Panc1 (cell line): ENCODE measurements around the gene ESRRA. TPM values are rescaled to one million over a fixed set of nuclear protein-coding genes. Genes with fewer than 3 reads are reported as not detected.
"Not testable (repeated sequence)": the region's sequence is repeated elsewhere in the genome, so short reads cannot be mapped to it uniquely, and the experiment has no call there.

Experiments
- ATAC-seq: fragments of 200-7000 bp; cut with Tn5 transposase; 2 replicates; pipeline ENCODE4 v1.9.1; 2020; ENCODE audit warnings: mild to moderate bottlenecking, moderate library complexity
- BruUV-seq: library from RNA; stranded (reverse); fragments of 400-500 nt; replicated peaks from 2 replicates; lab custom pipeline; 2021; lab: Mats Ljungman, UMichigan
- CTCF ChIA-PET: fragments of 300-600 bp; sonication (Branson Sonifier 250); formaldehyde crosslinking; loops from one replicate; lab custom pipeline; 2022; ENCODE audit warnings: antibody characterized with exemption; lab: Charles Lee
- POLR2A ChIA-PET: fragments of 300-600 bp; sonication (Branson Sonifier 250); formaldehyde crosslinking; loops from one replicate; lab custom pipeline; 2022; ENCODE audit warnings: antibody characterized with exemption; lab: Charles Lee
- DNase-seq: peaks from one replicate; pipeline ENCODE4 v3.0.0-alpha.2; 2010; ENCODE audit warnings: low read depth, low spot score
- H3K27ac ChIP-seq: 2 replicates; pipeline ENCODE4 v1.5.1; 2011; ENCODE audit warnings: mild to moderate bottlenecking, low read length, inconsistent platforms
- H3K27me3 ChIP-seq: fragments of 200-500 bp; sonication (Bioruptor generic); 2 replicates; pipeline ENCODE4 v1.6.0; 2014; ENCODE audit warnings: low read length, inconsistent platforms; ENCODE audit not compliant: control insufficient read depth, insufficient read depth
- H3K36me3 ChIP-seq: fragments of 200-500 bp; sonication (Bioruptor generic); 2 replicates; pipeline ENCODE4 v1.5.1; 2014; ENCODE audit warnings: inconsistent platforms, mild to moderate bottlenecking, low read length, moderate library complexity; ENCODE audit not compliant: control insufficient read depth, insufficient read depth
- H3K4me1 ChIP-seq: 2 replicates; pipeline ENCODE4 v1.5.1; 2011; ENCODE audit warnings: inconsistent platforms, mild to moderate bottlenecking, low read length, moderate library complexity; ENCODE audit not compliant: control insufficient read depth, insufficient read depth
- H3K4me3 ChIP-seq, 2 experiments: 2 replicates each; pipeline ENCODE4 v1.5.1; 2011 to 2012; ENCODE audit warnings: low read depth in 2 of 2, low read length in 2 of 2, mild to moderate bottlenecking in 2 of 2, inconsistent platforms in 1 of 2, moderate library complexity in 1 of 2
- H3K9me3 ChIP-seq: fragments of 200-500 bp; sonication (Bioruptor generic); 2 replicates; pipeline ENCODE4 v1.5.1; 2014; ENCODE audit warnings: low read depth, mild to moderate bottlenecking, inconsistent platforms, low read length, moderate library complexity; ENCODE audit not compliant: control insufficient read depth, insufficient read depth
- POLR2AphosphoS5 ChIP-seq: IDR thresholded peaks from 2 replicates; pipeline ENCODE4 v1.6.1; 2012; ENCODE audit warnings: mild to moderate bottlenecking, low read depth, low read length, moderate library complexity
- SIN3A ChIP-seq: IDR thresholded peaks from 2 replicates; pipeline ENCODE4 v1.6.1; 2012; ENCODE audit warnings: low read depth, mild to moderate bottlenecking, low read length, moderate library complexity, borderline replicate concordance; ENCODE audit not compliant: insufficient read depth
- TCF7L2 ChIP-seq: IDR thresholded peaks from 2 replicates; pipeline ENCODE4 v1.6.1; 2011; ENCODE audit warnings: mild to moderate bottlenecking, low read depth, low read length, inconsistent platforms
- in situ Hi-C: cut with HindIII; loops from 2 replicates; pipeline ENCODE4 v1.10.0; 2016; ENCODE audit warnings: low sequenced_read_pairs, low pct_unique_long_range_greater_than_20kb
- intact Hi-C: fragments of 100-400 bp; cut with micrococcal nuclease; formaldehyde crosslinking; loops from one replicate; pipeline ENCODE4 v1.10.0; 2022; ENCODE audit not compliant: unreplicated experiment
- total RNA-seq: library from RNA; stranded (reverse); gene quantifications from one replicate; pipeline ENCODE4 v1.2.1, GENCODE V29; 2021; ENCODE audit not compliant: unreplicated experiment
- TF ChIP-seq, protein P1 (sequence below), 2 experiments: IDR thresholded peaks; 2 replicates each; pipeline ENCODE4 v1.6.1; 2011 to 2012; ENCODE audit warnings: low read depth in 2 of 2, control low read depth in 1 of 2, low read length in 1 of 2, mild to moderate bottlenecking in 1 of 2, moderate library complexity in 1 of 2; ENCODE audit not compliant: insufficient read depth in 1 of 2
- TF ChIP-seq, protein P2 (sequence below): fragments of 450-650 bp; IDR thresholded peaks from 2 replicates; pipeline ENCODE4 v1.5.1; 2017; ENCODE audit warnings: mild to moderate bottlenecking

The ESRRA gene
- total RNA-seq, 1 experiment from 2014 or later, result 81.6 TPM

DNA sequence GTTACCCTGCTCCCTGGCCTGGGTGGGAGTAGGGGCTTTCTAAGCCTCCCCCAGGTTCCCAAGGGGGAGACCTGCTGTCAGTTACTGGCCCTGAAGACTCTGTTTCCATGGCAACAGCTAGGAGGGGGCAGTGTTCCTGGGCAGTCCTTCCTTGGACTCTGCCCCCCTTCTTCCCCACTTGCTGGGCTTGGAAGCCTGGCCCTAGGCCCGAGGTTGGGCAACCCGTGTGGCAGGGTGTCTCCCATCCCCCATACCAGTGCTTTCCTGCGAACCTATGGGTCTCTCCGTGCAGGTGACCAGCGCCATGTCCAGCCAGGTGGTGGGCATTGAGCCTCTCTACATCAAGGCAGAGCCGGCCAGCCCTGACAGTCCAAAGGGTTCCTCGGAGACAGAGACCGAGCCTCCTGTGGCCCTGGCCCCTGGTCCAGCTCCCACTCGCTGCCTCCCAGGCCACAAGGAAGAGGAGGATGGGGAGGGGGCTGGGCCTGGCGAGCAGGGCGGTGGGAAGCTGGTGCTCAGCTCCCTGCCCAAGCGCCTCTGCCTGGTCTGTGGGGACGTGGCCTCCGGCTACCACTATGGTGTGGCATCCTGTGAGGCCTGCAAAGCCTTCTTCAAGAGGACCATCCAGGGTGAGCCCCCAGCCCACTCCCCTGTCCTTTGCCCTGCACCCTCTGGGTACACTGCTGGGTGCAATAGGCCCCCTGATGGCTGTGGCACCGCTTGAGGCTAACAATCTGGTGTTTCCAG is 1.7 kb downstream of the ESRRA start (continued):
- TF ChIP-seq SIN3A, result no peak

- Histone ChIP-seq H3K4me1 (peaks cover 15% of the 10 kb centered on the region), H3K27ac (peak overlapping the region; percentile 41; the same call in 1 of the 2 replicates)
- ATAC-seq, DNase-seq, H3K9me3 ChIP-seq, H3K4me3 ChIP-seq, CTCF ChIA-PET, H3K36me3 ChIP-seq, H3K27me3 ChIP-seq, BruUV-seq, POLR2A ChIA-PET, in situ Hi-C loops: not testable (repeated sequence)
- intact Hi-C loops, result loop anchor here (10.0 kb wide), 1 partner anchor 63 kb away; the partner anchor contains the start of genes FKBP2 and PPP1R14B
These were observed 2.5 kb downstream of the ESRRA start for GRCh38 chr11:64307795-64308194.

DNA sequence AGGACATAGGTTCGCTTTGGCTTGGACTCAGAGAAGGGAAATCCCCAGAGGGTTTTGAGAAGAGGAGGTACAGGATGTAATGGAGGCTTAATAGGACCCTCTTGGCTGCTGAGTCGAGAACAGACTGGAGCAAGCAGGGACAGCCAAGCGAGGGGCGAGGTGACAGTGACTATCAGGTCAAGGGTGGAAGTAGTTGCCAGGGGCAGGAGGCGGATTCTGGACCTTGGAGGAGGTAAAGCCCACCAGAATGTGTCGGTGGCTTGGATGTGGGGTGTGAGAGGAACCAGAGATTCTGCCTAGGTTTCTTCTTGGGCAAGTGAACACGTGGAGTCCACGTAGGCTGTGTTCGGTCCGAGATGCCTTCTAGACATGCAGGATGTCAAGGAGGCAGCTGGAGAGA is 7.6 kb downstream of the ESRRA start:
- CTCF ChIA-PET, result interaction anchor here (0.5 to 1.4 kb wide), 4 partner anchors 42 to 296 kb away, joined by 5 to 12 read pairs (median 7); no protein-coding TSS in a partner anchor
- H3K9me3 ChIP-seq, result no peaks in the 10 kb centered on the region
- H3K36me3 ChIP-seq, result peaks cover 2% of the 10 kb centered on the region; the same call in 1 of the 2 replicates
- TF ChIP-seq POLR2AphosphoS5 (no peak), TCF7L2 (no peak), SIN3A (no peak)
- TF ChIP-seq, protein P1, sequence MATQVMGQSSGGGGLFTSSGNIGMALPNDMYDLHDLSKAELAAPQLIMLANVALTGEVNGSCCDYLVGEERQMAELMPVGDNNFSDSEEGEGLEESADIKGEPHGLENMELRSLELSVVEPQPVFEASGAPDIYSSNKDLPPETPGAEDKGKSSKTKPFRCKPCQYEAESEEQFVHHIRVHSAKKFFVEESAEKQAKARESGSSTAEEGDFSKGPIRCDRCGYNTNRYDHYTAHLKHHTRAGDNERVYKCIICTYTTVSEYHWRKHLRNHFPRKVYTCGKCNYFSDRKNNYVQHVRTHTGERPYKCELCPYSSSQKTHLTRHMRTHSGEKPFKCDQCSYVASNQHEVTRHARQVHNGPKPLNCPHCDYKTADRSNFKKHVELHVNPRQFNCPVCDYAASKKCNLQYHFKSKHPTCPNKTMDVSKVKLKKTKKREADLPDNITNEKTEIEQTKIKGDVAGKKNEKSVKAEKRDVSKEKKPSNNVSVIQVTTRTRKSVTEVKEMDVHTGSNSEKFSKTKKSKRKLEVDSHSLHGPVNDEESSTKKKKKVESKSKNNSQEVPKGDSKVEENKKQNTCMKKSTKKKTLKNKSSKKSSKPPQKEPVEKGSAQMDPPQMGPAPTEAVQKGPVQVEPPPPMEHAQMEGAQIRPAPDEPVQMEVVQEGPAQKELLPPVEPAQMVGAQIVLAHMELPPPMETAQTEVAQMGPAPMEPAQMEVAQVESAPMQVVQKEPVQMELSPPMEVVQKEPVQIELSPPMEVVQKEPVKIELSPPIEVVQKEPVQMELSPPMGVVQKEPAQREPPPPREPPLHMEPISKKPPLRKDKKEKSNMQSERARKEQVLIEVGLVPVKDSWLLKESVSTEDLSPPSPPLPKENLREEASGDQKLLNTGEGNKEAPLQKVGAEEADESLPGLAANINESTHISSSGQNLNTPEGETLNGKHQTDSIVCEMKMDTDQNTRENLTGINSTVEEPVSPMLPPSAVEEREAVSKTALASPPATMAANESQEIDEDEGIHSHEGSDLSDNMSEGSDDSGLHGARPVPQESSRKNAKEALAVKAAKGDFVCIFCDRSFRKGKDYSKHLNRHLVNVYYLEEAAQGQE (IDR thresholded peaks at IDR 0.05; ENCODE audit: insufficient read depth in 1 of 2, low read depth in 2 of 2, low read length in 1 of 2), result no peak
- TF ChIP-seq, protein P2, sequence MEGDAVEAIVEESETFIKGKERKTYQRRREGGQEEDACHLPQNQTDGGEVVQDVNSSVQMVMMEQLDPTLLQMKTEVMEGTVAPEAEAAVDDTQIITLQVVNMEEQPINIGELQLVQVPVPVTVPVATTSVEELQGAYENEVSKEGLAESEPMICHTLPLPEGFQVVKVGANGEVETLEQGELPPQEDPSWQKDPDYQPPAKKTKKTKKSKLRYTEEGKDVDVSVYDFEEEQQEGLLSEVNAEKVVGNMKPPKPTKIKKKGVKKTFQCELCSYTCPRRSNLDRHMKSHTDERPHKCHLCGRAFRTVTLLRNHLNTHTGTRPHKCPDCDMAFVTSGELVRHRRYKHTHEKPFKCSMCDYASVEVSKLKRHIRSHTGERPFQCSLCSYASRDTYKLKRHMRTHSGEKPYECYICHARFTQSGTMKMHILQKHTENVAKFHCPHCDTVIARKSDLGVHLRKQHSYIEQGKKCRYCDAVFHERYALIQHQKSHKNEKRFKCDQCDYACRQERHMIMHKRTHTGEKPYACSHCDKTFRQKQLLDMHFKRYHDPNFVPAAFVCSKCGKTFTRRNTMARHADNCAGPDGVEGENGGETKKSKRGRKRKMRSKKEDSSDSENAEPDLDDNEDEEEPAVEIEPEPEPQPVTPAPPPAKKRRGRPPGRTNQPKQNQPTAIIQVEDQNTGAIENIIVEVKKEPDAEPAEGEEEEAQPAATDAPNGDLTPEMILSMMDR, result no peak
- in situ Hi-C loops (no loop called here), intact Hi-C loops (no loop called here)
- no peak overlapping the region for H3K27ac ChIP-seq
- POLR2A ChIA-PET, result no interaction called here
- ATAC-seq (no peak), DNase-seq (no peak)
- no peaks in the 10 kb centered on the region for H3K27me3 ChIP-seq
- H3K4me3 ChIP-seq, result no peak overlapping the region
- no TSS peak for BruUV-seq
- H3K4me1 ChIP-seq, result peaks cover 16% of the 10 kb centered on the region
